Uterus (tissue), 2 donors: ENCODE measurements around the gene HTT-AS.
A peak's percentile ranks its signal among the peaks of the same experiment; 100 is the strongest.

ENCODE experiments used
- CTCF ChIP-seq, 4 experiments: fragments of 200-600 bp in 2 of 4; fragments of 450-650 bp in 2 of 4; sonication (generic) in 2 of 4; IDR thresholded peaks; one replicate each; pipeline ENCODE4 v1.5.1; 2016 to 2019; ENCODE audit warnings: antibody characterized with exemption in 4 of 4, mild to moderate bottlenecking in 2 of 4, moderate library complexity in 1 of 4
- POLR2A ChIP-seq, 2 donors: fragments of 450-650 bp; IDR thresholded peaks; one replicate each; pipeline ENCODE4 v1.6.1; 2016; ENCODE audit warnings: antibody characterized with exemption in 2 of 2, mild to moderate bottlenecking in 1 of 2, moderate library complexity in 1 of 2

- TF ChIP-seq CTCF (IDR thresholded peaks at IDR 0.05) (no peak), POLR2A (IDR thresholded peaks at IDR 0.05) (peak in 1 of 2 donors; percentile 39)
Measured at GRCh38 chr4:3073158-3074077, 920 bp downstream of the HTT-AS start.
